HG03095 (cell line): Measurements from ENCODE around the gene RASSF3.
"Not testable (repeated sequence)": the region's sequence is repeated elsewhere in the genome, so short reads cannot be mapped to it uniquely, and the experiment has no call there.

Source experiments
- ATAC-seq: cut with Tn5 transposase; IDR thresholded peaks from one replicate; pipeline ENCODE4 v1.9.1; 2021; ENCODE audit warnings: moderate library complexity; ENCODE audit not compliant: unreplicated experiment

The RASSF3 gene

DNA sequence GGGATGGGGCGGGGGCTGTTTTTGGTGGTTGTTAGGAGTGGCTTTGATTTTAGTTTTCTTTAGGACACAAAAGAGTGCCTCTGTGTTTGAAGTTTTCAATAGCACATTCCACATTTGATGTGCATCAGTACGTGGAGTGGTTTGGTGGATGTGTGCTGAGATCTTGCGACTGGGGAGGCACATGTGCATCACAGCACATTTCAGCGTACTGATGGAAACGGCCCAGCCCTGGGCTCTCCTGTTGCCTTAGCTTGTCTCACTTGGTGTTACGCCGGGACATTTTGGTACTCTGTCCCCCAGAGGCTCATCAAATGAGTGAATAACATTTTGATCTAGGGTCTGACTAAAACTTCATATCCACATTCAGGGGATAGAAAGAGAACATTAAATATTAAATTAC is 78.4 kb downstream of the RASSF3 start:
- no peak for ATAC-seq

DNA sequence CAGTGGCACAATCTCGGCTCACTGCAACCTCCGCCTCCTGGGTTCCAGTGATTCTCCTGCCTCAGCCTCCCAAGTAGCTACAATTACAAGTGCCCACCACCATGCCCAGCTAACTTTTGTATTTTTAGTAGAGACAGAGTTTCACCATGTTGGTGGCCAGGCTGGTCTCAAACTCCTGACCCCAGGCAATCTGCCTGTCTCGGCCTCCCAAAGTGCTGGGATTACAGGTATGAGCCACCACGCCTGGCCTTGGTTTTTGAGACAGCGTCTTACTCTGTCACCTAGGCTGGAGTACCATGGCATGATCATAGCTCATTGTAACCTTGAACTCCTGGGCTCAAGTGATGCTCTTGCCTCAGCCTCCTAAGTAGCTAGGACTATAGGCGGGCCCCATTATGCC is 79.9 kb downstream of the RASSF3 start:
- ATAC-seq: not testable (repeated sequence)

DNA sequence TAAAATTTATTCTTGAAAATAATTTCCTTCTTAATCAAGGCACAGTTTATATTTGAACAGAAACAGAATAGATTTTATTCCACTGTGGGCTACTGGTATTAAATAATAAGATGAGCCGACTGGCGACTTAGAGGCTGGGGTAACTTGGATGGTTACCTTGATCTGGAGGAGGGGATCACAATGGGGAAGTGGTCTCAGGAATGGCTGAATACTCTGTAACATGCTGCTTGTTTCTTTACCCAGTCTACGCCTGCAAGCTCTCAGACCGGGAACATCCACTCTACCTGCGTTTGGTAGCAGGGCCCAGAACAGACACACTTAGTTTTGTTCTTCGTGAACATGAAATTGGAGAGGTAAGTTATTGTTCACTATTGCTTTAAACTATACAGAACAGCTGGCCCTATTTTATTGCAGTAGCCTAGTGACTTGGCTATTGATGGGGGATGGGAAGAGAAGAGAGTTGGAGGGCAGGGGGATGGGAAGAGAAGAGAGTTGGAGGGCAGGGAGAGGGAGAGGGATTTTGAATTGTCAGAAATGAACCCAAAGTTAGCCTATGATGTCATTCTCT is 81.0 kb downstream of the RASSF3 start:
- no peak for ATAC-seq

DNA sequence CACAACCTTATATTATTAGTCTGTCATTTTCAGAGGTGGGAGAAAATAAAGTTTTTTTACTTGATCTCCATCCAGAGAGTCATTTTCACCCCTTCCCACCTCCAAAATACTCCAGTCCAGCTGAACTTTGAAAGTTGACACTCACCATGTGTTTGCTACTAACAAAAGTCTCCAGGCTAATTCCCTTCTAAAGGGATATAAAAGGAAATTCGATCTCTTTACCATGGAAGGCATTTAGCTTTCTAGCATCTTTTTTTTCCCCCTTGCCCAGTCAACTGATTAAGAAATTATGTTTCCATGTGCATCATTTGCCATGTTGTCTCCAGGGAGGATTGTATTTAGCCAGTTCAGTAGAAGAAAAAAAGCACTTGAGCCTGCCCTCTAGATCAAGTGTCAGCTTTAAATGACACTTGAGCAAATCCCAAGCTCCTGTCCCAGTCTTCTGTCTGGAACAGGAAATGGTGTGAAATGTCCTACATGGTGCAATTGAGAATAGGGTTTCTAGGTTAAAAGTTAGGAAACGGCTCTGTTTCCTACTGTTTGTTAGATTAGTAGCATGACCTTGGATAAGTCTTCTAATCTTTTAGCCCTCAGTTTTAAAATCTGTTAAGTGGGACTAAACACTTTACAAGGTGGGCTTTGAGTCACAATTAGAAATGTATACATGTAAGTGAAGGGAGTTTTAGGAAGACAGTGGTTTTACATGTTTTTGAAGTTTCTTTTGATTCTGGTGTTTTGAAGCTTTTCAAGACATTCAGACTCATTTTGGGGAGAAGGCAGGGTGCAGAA is 81.7 kb downstream of the RASSF3 start:
- no peak for ATAC-seq

DNA sequence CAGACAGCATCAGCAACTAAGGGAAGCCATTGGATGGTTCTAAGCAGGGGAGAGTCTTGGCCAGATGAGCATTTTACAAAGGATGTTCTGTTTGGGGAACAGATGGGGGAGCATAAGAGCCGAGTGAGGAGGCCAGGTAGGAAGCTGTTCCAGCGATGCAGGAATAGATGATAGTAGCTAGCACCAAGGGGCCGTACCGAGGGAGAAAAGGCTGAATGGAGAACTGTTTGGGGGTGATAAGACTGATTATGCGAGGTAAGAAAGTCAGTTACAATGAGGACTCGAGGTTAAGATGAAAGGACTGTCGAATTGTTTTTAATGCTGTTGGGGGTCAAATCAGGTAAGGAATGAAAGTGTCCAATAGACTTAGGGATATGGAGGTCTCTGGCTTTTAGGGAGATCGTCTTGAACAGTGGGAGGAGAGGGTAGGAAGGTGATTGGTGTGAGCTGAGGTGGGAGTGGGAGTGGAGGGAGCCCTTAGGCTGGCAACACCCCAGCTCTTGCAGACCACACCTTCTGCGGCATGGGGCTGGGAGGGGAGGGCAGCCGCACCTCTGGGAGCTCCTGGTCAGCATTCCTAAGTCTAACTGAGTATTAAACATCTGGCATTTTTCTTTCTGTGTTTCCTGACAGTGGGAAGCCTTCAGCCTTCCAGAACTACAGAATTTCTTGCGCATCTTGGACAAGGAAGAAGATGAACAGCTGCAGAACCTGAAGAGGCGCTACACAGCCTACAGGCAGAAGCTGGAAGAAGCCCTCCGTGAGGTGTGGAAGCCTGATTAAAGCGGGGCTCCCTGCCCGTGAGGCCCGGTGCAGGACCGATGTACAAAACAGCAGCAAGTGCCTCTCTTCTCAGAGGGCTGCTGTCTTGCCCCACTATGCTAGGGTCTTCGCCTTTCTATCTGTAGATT is 84.1 kb downstream of the RASSF3 start:
- no peak for ATAC-seq

DNA sequence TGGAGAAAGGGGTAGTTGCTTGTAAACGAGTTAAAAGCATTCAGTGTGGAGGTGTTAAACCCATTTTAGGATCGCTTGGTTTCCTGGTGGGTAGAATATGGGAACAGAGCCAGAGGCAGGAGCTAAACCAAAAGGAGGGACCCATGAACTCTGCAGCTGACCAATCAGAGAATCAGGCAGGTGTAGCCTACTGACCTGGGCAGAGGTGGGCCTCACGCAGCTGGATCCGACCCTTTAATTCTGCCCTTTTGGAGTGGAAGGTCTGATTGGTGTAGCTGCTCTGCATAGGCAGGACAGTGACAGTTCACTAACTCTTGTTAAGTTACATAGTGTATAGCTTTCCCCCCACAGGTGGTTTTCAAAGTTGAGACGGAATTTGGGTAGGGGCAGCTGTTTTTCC is 85.3 kb downstream of the RASSF3 start:
- ATAC-seq: no peak

DNA sequence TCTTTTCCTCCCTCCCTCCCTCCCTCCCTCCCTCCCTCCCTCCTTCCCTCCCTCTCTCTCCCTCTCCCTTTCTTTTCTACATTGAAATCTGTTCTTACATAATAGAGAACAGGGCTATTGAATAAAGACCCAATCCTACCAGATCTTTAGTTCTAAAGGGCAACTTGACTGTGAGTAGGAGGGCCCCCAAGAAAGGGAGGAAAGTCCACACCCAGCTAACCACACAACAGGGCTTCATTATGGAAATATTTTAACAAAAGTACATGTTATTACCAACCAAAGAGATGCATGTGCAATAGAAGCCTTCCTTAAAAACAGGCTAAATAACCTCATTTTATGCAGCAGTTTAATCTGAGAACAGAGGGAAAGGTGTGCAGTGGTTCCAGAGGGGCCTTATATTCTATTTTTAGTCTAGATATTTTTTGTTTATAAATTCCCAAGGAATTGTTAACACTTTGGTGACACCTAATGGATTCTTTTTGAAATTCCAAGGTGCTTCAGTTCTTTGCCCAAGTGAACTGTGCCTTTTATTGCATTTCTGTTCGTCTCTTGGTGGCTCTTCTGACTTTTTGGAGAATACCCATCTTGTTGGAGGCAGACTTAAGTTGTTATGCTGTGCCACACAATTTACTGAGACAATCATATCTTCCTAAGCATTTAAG is 85.9 kb downstream of the RASSF3 start:
- no peak for ATAC-seq

DNA sequence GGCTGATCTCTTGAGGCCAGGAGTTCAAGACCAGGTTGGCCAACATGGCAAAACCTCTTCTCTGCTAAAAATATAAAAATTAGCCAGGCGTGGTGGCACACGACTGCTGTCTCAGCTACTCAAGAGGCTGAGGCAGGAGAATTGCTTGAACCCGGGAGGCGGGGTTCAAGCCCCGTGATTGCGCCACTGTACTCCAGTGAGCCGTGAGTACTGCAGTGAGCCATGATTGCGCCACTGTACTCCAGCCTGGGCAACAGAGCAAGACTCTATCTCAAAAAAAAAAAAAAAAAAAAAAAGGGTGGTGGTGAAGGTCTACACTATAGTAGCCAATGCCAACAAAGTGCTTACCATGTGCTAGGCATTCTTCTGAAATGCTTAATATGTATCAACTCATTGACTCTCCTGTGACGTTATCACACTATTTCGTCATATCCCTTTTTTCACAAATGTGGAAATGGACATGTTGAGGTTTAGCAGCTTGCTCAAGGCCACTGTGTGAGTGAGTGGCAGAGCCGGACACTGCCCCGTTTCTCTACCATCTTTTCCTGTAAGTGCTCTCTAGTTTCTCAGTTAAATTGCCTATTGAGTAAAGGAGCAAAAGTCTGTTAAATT is 89.3 kb downstream of the RASSF3 start:
- no peak for ATAC-seq

DNA sequence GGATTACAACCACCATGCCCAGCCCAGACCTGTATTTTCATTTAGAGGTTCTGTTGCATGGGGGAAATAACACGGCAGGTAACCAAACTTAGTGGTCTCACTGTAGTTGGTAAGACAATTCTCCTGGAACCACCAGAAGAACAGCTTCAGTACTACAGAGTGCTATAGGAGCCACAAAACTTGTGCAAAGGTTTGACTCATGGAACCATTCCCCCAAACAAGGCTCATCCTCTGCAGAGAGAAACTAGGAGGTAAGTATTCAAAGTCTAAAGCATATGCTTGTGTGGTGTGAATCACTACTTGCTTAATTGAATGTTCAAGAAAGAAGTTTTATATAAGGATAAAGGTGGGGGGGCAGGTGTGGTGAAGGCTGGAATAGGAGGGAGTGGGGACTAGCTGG is 90.2 kb downstream of the RASSF3 start:
- no peak for ATAC-seq

DNA sequence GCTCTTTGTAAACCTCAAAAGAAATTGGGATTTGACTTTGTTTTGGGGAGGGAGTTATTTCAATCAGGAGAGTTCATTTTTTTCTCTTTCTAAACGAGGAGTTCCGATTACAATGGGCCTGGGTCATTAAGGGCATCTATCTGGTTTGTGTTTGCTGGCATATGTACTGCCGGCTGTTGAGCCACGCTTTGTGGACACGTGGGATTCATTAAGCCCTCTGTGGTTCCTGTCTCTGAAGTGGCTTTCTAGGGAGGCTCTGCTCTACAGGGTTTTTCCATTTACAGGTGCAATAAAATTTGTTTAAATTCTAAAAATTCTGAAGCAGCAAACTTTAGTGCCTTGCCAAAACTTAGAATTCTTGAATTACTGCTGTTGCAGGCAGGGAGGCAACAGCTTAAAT is 91.0 kb downstream of the RASSF3 start:
- ATAC-seq: no peak

DNA sequence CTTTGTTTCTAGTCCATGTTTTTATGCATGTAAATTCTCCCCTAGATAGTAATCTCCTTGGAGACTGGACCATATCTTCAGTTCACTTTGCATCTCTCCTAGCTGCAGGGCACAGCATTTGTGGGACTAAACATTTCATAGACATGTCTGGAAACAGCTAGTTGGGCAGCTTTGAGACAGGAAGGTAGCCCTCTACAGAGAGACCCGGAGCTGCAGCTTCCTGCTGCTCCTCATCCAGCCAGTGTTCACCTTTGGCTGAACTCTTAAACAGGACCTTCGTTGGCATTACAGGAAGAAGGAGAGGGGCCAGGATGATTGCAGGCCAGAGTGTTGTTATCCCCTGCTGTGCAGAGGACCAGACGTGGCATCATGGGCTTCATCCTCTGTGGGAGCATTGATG is 96.0 kb downstream of the RASSF3 start:
- ATAC-seq: no peak

DNA sequence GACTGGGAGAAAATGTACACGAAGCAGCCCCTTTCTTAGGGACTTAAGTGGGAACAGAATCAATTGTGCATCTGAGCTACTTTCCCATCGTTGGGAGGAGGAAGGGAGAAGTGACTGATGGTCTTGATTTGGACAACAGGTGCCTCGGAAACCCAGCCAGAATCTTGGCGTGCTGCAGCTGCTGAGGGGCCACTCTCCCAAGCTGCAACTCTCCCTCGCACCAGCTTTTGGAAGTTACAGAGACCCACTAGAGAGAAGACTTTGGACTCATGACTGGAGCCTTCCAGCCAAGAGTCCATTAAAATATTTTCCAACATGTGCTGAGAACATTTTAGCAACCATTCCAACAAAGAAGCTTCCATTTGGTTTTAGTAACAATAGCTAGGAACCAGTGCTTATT is 96.6 kb downstream of the RASSF3 start:
- no peak for ATAC-seq

DNA sequence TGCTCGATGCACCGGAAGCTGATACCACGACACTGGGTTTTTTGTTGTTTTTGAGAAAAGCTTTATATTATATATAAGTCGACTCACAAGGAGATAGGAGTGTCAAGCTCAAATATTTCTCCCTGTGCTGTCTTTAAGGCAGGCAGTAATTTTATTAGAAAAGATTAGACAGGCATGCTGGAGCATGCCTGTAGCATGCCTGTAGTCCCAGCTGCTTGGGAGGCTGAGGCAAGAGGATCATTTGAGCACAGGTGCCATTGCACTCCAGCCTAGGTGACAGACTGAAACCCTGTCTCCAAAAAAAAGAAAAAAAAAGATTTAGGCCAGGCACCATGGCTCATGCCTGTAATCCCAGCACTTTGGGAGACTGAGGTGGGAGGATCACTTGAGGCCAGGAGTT is 97.1 kb downstream of the RASSF3 start:
- ATAC-seq: no peak

DNA sequence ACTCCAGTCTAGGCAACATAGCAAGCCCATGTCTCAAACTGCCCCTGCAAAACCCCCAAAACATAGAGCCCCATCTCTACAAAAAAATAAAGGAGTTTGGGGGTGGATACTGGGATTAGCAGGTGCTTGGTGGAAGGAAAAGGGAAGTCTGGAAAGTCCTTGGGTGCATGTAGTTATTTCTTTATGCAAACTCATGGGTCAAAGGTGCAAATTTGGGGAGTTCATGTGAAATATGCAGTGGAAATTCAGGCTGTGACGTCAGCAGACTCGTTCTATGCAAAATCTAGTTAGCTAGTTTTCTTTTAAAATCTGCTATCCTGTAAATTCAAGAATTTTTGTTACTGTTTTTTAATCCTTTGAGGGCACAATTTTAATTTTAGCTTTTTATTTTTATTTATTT is 97.6 kb downstream of the RASSF3 start:
- no peak for ATAC-seq

DNA sequence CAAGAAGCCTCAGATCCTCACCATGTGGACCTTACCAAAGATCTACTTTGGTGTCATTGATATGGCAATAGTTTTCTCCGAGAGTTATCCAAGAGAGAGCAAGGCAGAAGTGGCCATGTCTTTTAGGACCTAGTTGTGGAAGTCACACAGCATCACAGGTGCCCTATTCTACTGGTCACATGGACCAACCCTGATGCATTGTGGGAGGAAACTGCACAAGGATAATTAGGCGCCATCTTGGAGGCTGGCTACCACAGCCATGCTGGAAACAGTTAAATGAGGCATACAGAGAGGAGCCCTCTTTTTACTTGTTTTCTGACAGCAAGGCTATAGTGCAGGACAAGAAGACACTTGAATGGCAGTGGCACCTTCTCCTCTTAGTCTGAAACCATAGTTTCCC is 99.1 kb downstream of the RASSF3 start:
- no peak for ATAC-seq

DNA sequence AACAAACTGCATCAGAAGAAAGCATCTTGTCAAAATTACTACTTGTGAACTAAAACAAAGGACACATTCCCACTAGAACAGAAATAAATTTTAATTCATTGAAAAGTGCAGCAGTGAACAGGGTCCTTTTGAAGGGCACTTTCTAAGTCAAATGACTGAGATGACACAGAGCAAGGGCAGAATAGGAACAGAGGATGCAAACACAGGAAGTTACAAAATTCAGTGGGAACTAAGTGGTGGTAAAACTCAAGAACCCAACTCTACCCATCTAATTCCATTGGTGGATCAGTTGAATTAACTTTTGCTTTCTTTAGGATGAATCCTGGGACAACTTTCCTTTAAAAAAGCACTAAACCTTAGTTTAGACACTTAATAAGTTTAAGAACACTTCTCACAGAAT is 103.1 kb downstream of the RASSF3 start:
- ATAC-seq: no peak

DNA sequence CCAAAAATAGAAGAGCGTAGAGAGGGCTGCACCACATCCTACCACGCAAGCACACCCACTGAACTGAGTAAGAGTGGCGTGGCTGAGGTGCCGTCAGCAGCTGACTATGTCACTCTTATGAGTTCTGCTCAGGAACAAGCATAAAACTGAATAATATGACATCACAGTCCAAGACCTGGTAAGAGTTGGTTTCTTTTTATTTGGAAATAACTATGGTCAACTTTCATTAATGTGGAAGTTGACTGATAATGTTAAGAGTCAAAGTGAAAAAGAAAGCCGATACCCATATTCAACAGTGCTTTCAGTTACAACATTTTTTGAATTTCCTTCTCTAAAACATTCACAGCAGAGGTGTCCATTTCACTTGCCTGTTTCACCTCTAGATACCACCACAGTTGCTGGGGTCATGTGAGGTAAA is 104.3 kb downstream of the RASSF3 start:
- ATAC-seq: peak; percentile 73

DNA sequence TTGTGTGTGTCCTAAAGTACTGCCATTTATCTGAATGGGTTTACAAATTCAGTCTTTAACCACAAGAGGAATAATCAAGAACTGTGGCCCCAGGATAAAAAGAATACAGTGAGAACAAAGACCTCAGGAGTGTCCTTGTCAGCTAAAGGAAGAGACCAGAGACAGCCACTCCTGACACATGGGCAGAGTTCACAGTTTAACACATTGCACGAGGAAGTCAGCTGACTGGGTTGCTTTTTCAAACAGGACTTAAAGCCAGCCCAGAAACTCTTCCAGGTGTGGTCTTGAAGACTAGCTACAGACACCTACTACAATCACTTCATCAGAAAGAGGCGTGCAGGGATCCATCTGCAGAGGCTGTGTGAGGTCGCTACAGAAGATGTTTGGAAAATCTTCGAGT is 106.1 kb downstream of the RASSF3 start:
- no peak for ATAC-seq

DNA sequence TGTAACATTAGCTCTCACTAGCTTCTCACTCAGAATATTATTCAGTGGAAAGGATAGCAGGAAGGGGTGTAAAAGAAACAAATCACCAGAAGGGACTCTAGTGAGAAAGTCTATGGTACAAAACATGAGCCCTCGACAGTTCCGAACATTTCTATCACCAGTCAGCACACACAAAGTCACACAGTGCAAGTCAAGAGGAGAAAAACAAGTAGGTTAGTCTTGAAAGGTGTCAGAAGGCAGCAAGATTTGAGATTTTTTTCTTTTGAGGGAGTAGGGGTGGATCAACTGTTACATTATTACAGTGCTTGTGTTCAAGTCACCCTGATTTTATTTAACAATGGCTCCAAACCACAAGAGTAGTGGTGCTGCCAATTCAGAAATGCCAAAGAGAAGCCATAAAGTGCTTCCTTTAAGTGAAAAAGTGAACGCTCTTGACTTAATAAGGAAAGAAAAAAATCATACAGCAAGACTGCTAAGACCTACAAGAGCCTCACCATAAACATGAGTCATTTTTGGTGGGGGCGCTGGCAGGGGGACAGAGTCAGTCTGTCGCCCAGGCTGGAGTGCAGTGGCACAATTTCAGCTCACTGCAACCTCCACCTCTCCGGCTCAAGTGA is 106.7 kb downstream of the RASSF3 start:
- ATAC-seq: no peak

DNA sequence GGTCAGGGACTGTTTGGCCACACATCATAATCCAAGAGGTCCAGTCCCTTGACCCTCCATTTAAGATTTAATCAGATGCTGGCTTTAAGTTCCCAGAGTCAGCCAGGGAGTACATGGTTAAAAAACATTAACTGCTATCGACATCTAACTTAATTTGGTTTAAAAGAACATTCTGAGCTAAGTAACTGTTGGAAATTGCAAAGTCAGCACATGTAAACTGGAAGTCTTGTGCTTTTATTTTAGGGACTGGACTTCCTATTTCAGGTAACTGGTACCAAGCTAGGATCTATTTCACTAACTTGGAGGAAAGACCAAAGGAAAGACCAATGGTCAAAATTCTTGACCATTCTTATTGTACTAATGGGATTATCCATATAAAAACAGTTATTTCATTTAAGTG is 108.4 kb downstream of the RASSF3 start:
- ATAC-seq: no peak
